Endothelial cell of hepatic sinusoid (primary cell): ENCODE measurements around the gene CANX.

ENCODE experiments used
- in situ Hi-C: cut with HindIII; loops from 2 replicates; pipeline ENCODE4 v1.10.0; 2017; ENCODE audit warnings: low sequenced_read_pairs

Gene CANX

DNA sequence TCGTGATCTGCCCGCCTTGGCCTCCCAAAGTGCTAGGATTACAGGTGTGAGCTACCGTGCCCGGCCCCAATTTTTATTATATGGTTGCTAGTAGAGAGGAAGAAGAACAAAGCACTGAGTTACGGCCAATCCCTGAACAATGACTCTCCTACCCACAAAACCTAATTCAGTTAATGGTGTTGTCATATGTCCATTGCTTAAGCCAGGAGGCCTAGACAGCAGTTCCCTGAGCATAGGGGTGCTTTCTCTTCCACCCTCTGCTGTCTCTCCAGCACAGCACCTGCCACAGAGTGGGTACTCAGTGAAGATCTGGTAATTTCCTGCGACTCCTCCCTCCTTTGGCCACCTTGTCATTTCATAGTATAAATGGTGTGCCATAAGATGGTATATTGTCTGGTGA is 73.6 kb downstream of the CANX start:
- in situ Hi-C loops = no loop called here

DNA sequence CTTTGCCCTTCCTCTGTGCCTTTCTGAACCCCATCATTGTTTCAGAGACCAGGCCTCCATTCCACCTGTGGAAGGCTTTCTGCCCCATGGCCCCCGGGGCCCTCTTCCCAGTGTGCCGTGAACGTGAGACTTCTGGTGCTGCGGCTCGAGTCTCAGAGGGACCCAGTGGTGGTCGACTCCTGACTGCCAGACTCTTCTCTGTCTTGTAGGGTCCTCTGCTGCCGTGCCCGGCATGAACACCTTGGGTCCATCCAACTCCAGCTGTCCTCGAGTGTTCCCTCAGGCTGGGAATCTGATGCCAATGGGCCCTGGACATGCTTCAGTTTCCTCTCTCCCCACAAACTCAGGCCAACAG is 74.9 kb downstream of the CANX start:
- in situ Hi-C loops = no loop called here

DNA sequence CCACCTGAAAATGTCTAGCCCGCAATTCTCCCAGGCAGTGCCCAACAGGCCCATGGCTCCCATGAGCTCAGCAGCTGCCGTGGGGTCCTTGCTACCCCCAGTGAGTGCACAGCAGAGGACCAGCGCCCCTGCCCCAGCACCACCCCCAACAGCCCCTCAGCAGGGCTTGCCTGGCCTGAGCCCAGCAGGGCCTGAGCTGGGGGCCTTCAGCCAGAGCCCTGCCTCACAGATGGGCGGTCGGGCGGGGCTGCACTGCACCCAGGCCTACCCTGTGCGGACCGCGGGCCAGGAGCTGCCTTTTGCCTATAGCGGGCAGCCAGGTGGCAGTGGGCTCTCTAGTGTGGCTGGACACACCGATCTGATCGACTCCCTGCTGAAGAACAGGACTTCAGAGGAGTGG is 75.7 kb downstream of the CANX start:
- in situ Hi-C loops = no loop called here

DNA sequence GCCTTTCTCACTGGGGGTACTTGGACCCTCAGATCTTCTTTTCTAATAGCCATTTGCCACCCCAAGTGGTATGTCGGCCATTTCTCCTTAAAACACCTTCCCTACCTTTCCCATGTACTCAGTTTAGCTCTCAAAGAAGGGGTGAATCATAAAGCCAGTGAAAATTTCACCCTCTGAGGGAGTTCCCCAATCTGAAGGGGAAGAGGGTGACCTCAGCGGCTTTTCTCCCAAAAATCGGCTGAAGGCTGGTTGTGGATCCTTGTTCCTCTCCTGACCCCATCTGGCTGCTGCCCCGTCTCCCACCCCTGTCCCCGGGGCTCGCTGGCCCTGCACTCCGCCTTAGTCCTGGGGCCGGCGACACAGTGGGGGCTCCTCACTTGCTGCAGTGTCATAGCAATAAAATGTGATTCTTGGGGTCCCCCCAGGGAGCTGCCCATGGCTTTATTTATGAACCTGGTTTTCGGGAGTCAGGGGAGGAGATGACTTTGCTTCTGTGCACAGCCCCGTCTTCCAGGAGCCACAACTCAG is 77.7 kb downstream of the CANX start:
- in situ Hi-C loops = no loop called here

DNA sequence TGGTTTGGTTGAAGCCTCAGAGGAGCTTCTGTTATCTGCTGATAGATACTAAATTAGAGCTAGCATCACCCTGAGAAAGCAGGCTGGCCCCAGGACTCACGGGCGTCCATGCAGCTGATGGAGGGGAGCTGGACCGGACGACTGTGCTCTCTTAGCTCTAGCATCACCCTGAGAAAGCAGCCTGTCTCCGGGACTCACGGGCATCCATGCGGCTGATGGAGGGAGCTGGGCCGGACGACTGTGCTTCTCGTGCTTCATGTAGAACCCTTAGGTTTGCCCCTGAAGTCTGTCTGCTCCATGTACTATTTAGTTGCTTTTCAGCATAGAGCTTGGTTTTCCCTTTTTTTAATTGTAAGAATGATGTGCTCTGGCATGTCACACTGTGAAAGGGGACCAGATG is 78.7 kb downstream of the CANX start:
- in situ Hi-C loops = no loop called here

DNA sequence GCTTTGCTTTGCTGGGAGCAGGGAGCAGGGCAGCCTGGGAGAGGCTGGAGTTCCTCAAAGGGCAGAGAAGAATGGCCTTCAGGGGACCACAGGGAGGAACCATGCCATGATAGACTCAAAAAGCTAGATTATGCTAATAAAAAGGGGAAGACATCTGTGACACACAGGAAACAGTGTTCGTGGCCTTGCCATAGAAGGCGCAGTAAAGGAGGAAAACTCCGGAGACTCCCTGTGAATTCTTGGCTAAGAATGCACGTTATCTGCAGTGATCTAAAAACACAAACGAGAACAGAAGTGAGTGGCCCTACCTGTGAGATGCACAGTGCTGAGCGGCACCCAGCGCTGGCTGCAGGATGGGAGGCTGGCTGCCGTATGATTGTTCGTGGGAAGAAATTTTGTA is 79.1 kb downstream of the CANX start:
- in situ Hi-C loops = no loop called here

DNA sequence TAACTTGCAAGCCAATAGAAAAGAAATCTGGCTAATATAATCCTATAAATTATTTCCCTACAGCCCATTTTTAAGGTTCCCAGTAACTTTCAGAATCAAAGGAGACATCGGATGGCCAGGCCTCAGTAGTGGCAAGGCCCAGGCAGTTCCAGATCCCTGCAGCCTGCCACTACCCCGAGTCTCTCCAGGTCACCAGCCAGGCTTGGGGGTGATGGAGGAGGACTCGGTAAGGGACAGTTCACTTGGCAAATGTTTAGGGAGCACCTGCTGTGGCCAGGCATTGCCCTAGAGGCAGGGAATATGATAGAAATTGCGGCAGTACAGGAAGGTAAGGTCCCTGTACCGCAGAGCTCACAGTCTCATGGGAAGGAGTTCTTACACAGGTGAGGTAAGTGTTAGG is 79.8 kb downstream of the CANX start:
- in situ Hi-C loops = no loop called here

DNA sequence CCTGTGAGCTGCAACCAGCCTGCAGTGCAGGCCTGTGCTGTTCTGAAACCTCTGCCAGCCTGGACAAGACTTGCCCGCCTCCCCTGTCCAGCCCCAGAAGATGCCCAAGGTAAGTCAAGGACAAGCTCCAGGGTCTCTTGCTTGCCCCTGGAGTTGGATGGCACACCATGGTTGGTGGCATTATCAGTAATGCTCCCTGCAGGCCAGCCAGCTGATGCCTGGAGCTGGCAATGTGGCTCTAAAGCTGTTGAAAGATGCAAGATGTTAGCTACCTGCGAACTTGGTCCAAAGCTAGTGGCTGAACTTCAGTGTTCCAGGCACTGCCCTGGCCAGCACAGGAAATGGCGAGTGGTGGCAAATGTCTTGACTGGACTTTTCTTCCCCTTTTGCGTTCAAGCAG is 81.1 kb downstream of the CANX start:
- in situ Hi-C loops = no loop called here

DNA sequence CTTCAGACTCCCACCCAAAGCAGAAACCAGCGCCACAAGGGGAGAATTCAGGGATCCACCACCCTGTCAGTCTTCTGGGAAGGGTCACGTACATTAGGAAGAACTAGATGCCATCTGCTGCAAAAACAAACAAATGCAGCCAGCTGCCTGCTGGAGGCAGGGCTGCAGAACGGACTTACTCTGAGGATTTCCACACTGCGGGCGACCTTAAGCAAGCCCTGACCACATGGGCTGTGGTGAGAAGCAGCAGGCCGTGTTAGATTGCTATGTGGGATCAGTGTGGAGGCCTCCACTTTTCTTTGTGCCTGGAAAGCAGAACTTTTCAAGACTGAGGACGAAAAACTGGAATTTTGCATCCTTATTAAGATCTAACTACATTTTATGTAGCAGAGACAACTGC is 81.6 kb downstream of the CANX start:
- in situ Hi-C loops = no loop called here
